HG03469 (cell line): ENCODE data around the gene ST6GALNAC2.

Experiments used
- ATAC-seq: cut with Tn5 transposase; IDR thresholded peaks from one replicate; pipeline ENCODE4 v1.9.1; 2021; ENCODE audit warnings: mild to moderate bottlenecking, moderate library complexity, moderate number of reproducible peaks; ENCODE audit not compliant: unreplicated experiment

The ST6GALNAC2 gene

GRCh38 chr17:76599694-76600460 lies 14.2 kb upstream of the ST6GALNAC2 start:
- ATAC-seq = no peak

DNA sequence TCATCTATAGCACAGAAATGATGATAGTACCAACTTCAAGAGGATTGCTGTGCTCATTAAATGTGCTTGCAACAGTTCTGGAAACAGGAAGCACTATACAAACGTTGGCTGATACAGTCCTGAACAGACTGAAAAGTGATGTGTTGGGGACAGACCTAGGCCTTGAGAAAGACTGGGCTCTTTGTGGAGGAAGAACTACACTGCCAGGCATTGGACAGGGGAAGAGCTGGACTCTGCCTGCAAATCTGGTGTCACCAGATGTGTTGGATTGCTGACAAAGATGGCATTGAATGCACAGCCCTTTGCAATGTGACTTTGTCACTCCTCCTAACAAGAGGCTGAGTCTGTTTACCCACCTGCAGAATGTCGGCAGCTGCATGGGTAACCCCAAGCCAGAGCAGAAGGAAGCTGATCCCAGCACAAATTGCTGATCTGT lies 12.4 kb upstream of the ST6GALNAC2 start:
- ATAC-seq = no peak

DNA sequence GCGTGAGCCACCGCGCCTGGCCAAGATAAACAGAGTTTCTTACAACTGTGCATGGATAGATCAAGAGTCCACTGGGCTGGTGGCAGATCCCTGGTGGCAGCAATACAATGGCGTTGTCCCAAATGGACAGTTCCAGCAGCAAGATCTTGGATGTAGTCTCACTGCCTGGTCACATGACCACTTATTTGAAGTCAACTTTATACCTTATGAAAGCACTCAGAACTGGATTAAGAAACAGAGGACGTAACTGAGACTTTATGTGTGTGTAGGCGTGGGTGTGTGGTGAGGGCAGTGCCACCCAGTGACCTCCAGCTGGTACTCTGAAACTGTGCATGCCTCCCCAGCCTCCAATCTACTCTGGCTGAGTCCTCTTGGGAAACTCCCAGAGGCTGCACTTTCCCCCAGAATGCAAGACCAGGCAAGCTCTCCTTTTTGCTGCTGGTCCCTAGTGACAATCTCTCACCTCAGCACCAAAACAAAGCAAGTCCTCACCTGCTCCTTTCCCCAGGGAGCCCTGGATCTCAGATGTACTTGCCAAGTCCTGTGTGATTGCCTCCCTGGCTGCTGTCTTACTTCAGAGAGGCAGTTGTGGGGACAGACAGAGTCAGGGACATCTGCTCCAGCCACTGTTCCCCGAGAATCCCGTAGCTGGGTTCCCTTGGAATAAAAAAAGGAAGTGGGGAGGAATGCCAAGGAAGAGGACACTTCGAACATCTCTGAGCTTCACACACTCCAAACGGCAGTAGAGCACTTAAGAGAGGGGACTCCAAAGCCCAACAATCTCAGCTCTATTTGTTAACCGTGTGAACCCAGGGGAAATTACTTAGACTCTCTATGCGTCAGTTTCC lies 11.7 kb upstream of the ST6GALNAC2 start:
- no peak for ATAC-seq

DNA sequence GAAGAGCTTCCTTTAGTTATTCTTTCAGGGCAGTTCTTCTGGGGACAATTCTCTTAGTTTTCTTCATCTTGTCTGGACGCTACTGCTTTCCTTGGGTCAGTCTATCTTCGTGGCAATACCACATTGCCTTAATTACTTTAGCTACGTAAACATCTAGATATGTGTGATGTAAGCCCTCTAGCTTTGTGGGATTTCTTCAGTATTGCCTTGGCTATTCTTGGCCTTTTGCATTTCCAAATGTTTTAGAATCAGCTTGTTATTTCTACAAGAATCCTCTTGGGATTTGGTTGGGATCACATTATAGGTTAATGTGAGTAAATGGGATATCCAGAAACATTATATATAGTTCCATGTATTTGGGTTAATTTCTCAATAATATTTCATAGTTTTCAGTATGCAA lies 9.0 kb upstream of the ST6GALNAC2 start:
- no peak for ATAC-seq

GRCh38 chr17:76593959-76594358 lies 8.3 kb upstream of the ST6GALNAC2 start:
- ATAC-seq = no peak

- no peak for ATAC-seq
Observed at GRCh38 chr17:76593384-76593826, 7.7 kb upstream of the ST6GALNAC2 start.

DNA sequence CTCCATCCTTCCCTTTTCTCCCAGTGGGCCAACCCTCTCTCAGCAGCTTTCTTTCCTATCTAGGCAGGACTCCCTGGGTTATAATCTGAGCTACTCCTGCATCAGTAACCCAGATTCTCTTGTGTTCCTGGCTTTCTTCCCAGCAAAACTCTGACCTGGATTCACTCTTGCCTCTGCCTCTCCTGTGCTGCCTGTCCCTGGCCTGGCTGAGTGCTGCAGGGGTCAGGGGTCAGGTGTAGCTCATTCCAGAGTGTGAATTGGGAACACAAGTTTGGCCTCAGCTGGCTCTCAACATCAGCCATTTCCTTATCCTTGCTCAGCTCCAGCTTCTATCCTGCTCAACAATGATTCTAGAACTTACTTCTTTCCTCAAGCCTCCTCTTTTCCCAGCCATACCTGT lies 2.5 kb upstream of the ST6GALNAC2 start:
- no peak for ATAC-seq

GRCh38 chr17:76586741-76587487 lies 1.3 kb upstream of the ST6GALNAC2 start:
- ATAC-seq = no peak

- no peak for ATAC-seq
Observed at GRCh38 chr17:76585033-76585648, 519 bp downstream of the ST6GALNAC2 start.

DNA sequence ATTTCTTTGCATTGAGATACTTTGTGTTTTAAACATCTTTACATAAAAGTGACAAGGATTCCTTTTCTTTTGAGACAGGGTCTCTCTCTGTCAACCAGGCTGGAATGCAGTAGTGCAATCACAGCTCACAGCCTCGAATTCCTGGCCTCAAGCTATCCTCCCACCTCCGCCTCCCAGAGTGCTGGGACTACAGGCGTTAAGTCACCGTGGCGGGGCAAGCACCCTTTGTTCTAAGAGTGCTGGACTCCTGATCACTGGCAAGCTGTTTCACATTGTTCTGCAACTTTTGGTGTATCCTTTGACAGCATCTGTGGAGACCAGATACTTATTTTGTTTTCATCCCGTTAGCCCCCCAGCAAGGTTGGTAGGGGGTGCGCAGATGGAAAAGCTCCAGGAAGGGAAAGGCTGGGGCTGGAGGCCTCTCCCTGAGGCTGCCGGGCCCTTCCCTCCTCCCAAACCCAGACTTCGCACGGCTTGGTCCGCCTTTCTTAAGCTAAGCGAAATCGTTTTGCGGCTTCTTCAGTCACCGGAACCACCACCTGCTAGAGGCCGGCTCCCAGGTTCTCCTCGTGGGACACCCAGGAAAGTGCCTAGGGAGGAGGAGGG lies 1.1 kb downstream of the ST6GALNAC2 start:
- ATAC-seq = no peak

DNA sequence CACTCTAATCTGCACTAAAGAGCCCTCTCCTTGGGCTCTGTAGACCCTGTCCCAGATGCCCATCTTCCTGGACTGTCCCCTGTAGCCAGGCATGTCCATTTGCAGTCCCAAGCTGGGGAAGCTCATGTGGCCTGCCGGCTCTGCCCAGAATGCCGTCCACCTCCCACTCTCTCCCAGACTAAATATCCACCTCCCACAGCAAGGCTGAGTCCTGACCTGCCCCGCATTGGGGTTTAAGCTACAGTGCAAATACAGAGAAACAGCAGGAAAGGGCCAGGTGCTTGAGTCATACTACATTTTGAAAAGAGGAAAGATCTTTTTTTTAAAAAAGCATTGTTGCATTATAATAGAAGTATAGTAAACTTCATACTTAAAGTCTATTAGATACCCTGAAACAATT lies 3.0 kb downstream of the ST6GALNAC2 start:
- ATAC-seq = no peak

DNA sequence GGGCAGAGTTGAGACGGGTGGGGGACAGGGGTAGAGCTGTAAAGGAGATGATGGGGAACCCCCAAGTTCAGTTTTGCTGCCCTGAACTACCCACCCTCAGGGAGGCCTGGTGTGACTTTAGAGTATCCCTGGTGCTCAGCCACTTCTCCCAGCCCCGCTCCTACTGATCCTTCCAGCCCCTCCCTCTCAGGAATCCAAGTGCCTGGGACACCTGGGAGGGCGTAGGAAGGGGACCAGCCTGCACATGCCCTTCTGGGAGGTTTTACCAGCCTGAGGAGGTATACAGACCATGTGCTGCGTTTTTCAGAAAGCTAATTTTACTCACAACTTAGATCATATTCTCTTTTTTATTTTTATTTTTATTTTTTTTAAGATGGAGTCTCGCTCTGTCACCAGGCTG lies 4.1 kb downstream of the ST6GALNAC2 start:
- ATAC-seq = no peak

GRCh38 chr17:76579281-76579680 lies 6.4 kb downstream of the ST6GALNAC2 start:
- no peak for ATAC-seq

DNA sequence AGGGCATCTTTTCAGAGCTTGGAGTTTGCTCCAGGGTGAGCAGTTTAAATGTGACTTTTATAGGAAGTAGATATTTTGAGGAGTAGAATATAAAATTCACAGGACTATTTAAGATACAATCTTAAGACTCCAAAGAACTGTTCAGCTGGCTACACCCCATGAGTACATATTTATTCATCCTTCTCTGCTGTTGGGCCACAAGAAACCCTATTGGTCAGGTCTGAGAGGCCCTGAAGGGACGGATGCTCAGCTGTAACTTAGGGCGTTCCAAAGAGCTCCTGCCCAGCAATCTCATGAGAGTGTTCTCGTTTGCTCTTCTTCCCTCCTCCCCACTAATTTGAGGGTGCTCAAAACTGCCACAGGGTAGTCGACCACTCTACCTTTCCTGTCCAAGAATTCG lies 7.3 kb downstream of the ST6GALNAC2 start:
- no peak for ATAC-seq

GRCh38 chr17:76577876-76578275 lies 7.8 kb downstream of the ST6GALNAC2 start:
- ATAC-seq = no peak

- ATAC-seq = no peak
Observed at GRCh38 chr17:76576189-76576588, 9.5 kb downstream of the ST6GALNAC2 start.

DNA sequence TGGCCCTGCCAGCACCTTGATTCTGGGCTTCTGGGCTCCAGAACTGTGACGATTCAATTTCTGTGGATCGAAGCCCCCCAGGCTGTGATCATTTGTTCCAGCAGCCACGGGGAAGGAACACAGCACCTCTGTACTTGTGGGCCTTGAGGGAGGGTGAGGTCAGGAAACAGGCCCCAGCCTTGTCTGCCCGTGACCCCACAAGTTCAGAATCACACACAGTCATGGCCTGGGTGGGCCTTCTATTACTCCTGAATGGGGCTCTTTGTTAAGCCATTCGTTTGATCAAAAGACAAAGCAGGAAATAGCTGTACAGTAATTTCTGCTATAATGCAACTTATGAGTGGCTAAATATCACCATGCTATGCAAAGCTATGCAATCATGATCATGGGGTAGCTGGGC lies 10.1 kb downstream of the ST6GALNAC2 start:
- no peak for ATAC-seq

DNA sequence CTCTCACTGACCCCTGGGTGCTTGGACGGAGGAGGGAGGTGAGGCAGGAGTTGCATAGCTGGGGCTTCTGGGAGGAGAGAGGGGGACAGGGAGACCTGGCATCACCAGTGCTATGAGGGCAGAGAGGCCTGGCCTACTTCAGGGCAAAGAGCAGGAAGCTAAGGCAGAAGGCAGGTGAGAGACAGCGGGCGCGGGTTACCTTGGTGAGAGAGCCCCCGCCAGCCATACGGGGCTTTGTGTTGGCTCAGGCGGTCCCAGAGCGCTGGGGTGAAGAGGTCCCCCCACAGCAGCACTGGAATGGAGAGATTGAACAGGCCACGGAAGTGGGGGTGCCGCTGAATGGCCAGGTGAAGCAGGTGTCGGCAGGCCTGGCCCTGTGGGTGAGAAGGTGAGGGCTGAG lies 11.5 kb downstream of the ST6GALNAC2 start:
- ATAC-seq = no peak

GRCh38 chr17:76573096-76573495 lies 12.6 kb downstream of the ST6GALNAC2 start:
- ATAC-seq = no peak

- no peak for ATAC-seq
Observed at GRCh38 chr17:76572201-76572910, 13.3 kb downstream of the ST6GALNAC2 start.
